Brain microvascular endothelial cell (primary cell): ENCODE measurements around the gene LEMD1.

ENCODE experiments used
- DNase-seq: peaks from one replicate; pipeline ENCODE4 v3.0.0-alpha.2; 2020
- H3K27ac ChIP-seq: fragments of 250-450 bp; sonication (Bioruptor Pico); 2 replicates; pipeline ENCODE4 v1.5.1; 2020; ENCODE audit warnings: mild to moderate bottlenecking, moderate library complexity
- H3K27me3 ChIP-seq: fragments of 250-450 bp; sonication (Bioruptor Pico); replicated peaks from 2 replicates; pipeline ENCODE4 v1.5.1; 2020; ENCODE audit warnings: mild to moderate bottlenecking
- H3K36me3 ChIP-seq: fragments of 250-450 bp; sonication (Bioruptor Pico); replicated peaks from 2 replicates; pipeline ENCODE4 v1.5.1; 2020; ENCODE audit warnings: mild to moderate bottlenecking
- H3K4me3 ChIP-seq: 2 replicates; pipeline ENCODE4 v1.5.1; 2011; ENCODE audit warnings: low read depth, mild to moderate bottlenecking, control low read depth, low read length, moderate library complexity
- CTCF ChIP-seq: IDR thresholded peaks from 2 replicates; pipeline ENCODE4 v1.5.1; 2011; ENCODE audit warnings: low read depth, mild to moderate bottlenecking, moderate library complexity, low read length, control low read depth, inconsistent platforms; ENCODE audit errors: missing control alignments
- in situ Hi-C: cut with HindIII; loops from 2 replicates; pipeline ENCODE4 v1.10.0; 2017; ENCODE audit warnings: low sequenced_read_pairs, low pct_ligation_motif_present

Gene LEMD1

GRCh38 chr1:205449254-205449749 lies 27.4 kb upstream of the LEMD1 start:
- Histone ChIP-seq H3K27me3 (peaks cover 33% of the 10 kb centered on the region), H3K36me3 (no peaks in the 10 kb centered on the region), H3K27ac (no peak overlapping the region), H3K4me3 (peak overlapping the region; percentile 5)
- TF ChIP-seq CTCF = no peak
- in situ Hi-C loops = no loop called here
- no peak for DNase-seq

- H3K27me3 ChIP-seq = peaks cover 33% of the 10 kb centered on the region
- no peak overlapping the region for H3K4me3 ChIP-seq
- in situ Hi-C loops = no loop called here
- no peak for TF ChIP-seq CTCF
- H3K36me3 ChIP-seq = no peaks in the 10 kb centered on the region
- no peak overlapping the region for H3K27ac ChIP-seq
- no peak for DNase-seq
These were observed 26.8 kb upstream of the LEMD1 start for GRCh38 chr1:205448540-205449253.

GRCh38 chr1:205447457-205448341 lies 25.8 kb upstream of the LEMD1 start:
- H3K27ac ChIP-seq = no peak overlapping the region
- H3K36me3 ChIP-seq = no peaks in the 10 kb centered on the region

GRCh38 chr1:205446828-205447227 lies 25.0 kb upstream of the LEMD1 start:
- H3K36me3 ChIP-seq = no peaks in the 10 kb centered on the region
- DNase-seq = no peak
- H3K27ac ChIP-seq = no peak overlapping the region

More at GRCh38 chr1:205447457-205448341, 25.8 kb upstream of the LEMD1 start:
- TF ChIP-seq CTCF = no peak
- no peak for DNase-seq
- H3K4me3 ChIP-seq = no peak overlapping the region
- in situ Hi-C loops = no loop called here
- peaks cover 23% of the 10 kb centered on the region for H3K27me3 ChIP-seq

GRCh38 chr1:205445646-205445935 lies 23.7 kb upstream of the LEMD1 start:
- H3K27ac ChIP-seq = no peak overlapping the region
- no peak overlapping the region for H3K4me3 ChIP-seq
- in situ Hi-C loops = no loop called here
- no peak for DNase-seq
- no peaks in the 10 kb centered on the region for H3K36me3 ChIP-seq
- H3K27me3 ChIP-seq = peaks cover 10% of the 10 kb centered on the region
- TF ChIP-seq CTCF = no peak

More at GRCh38 chr1:205446828-205447227, 25.0 kb upstream of the LEMD1 start:
- in situ Hi-C loops = no loop called here
- Histone ChIP-seq H3K27me3 (peaks cover 18% of the 10 kb centered on the region), H3K4me3 (no peak overlapping the region)
- no peak for TF ChIP-seq CTCF
